Activated CD4-positive, alpha-beta T cell treated with anti-CD3 and anti-CD28 coated beads, Interleukin-2, Interleukin-4, amounts not matched to agents 100 ng/mL and 50 ng/mL, durations not matched to agents 16 hours and 8 hours (primary cell): ENCODE data around the gene TBC1D30.

Experiments
- DNase-seq: peaks from one replicate; pipeline ENCODE4 v3.0.0-alpha.2; 2020; ENCODE audit warnings: low spot score

The TBC1D30 gene

GRCh38 chr12:64911081-64911480 is 86.6 kb downstream of the TBC1D30 start:
- no peak for DNase-seq

GRCh38 chr12:64911912-64912311 is 87.5 kb downstream of the TBC1D30 start:
- no peak for DNase-seq

GRCh38 chr12:64912516-64913255 is 88.2 kb downstream of the TBC1D30 start:
- DNase-seq = no peak

- DNase-seq = no peak
Observed at GRCh38 chr12:64915242-64915641, 90.8 kb downstream of the TBC1D30 start.

- no peak for DNase-seq
Observed at GRCh38 chr12:64916411-64917261, 92.2 kb downstream of the TBC1D30 start.

- DNase-seq = no peak
Observed at GRCh38 chr12:64918344-64918743, 93.9 kb downstream of the TBC1D30 start.

- DNase-seq = no peak
Observed at GRCh38 chr12:64918801-64919200, 94.4 kb downstream of the TBC1D30 start.

GRCh38 chr12:64922853-64923252 is 98.4 kb downstream of the TBC1D30 start:
- DNase-seq = no peak

- DNase-seq = no peak
Observed at GRCh38 chr12:64923536-64923935, 99.1 kb downstream of the TBC1D30 start.
